Upper lobe of left lung (tissue), 4 donors: ENCODE results near the gene SENP6.

ENCODE experiments used
- POLR2A ChIP-seq, 4 donors: fragments of 450-650 bp; IDR thresholded peaks; one replicate each; pipeline ENCODE4 v1.5.1; 2016 to 2017; ENCODE audit warnings: antibody characterized with exemption in 4 of 4, mild to moderate bottlenecking in 2 of 4
- TF ChIP-seq, protein P1 (sequence below), 6 experiments: fragments of 450-650 bp in 4 of 6; fragments of 200-600 bp in 2 of 6; sonication (generic) in 2 of 6; IDR thresholded peaks; one replicate each; pipeline ENCODE4 v1.5.1; 2016 to 2019; ENCODE audit warnings: antibody characterized with exemption in 6 of 6

DNA sequence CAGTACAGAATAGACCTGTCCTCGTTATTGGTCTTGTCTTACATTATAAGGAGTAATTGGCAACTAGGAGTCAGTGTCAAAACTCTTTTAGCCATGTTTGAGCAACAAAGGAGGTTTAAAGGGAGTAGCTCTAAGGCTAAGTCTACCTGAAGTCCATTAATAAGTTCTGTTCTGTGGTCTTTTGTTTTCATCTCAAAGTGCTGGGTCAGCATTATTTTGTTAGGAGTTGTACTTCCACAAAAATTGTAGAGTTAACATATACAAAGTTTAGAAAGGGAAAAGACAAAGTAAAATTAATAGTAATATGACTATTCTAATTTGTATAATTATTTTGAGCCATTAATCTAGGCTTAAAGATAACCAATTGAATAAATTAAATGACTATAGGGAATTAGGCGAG is 12.7 kb upstream of the SENP6 start:
- TF ChIP-seq, protein P1, sequence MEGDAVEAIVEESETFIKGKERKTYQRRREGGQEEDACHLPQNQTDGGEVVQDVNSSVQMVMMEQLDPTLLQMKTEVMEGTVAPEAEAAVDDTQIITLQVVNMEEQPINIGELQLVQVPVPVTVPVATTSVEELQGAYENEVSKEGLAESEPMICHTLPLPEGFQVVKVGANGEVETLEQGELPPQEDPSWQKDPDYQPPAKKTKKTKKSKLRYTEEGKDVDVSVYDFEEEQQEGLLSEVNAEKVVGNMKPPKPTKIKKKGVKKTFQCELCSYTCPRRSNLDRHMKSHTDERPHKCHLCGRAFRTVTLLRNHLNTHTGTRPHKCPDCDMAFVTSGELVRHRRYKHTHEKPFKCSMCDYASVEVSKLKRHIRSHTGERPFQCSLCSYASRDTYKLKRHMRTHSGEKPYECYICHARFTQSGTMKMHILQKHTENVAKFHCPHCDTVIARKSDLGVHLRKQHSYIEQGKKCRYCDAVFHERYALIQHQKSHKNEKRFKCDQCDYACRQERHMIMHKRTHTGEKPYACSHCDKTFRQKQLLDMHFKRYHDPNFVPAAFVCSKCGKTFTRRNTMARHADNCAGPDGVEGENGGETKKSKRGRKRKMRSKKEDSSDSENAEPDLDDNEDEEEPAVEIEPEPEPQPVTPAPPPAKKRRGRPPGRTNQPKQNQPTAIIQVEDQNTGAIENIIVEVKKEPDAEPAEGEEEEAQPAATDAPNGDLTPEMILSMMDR (IDR thresholded peaks at IDR 0.05), result no peak
- no peak for TF ChIP-seq POLR2A (IDR thresholded peaks at IDR 0.05)
